Measurements from ENCODE around the gene TRIM71.

GRCh38 chr3:32922078-32922477 is 104.3 kb downstream of the TRIM71 start:
- TF ChIP-seq, protein P1, sequence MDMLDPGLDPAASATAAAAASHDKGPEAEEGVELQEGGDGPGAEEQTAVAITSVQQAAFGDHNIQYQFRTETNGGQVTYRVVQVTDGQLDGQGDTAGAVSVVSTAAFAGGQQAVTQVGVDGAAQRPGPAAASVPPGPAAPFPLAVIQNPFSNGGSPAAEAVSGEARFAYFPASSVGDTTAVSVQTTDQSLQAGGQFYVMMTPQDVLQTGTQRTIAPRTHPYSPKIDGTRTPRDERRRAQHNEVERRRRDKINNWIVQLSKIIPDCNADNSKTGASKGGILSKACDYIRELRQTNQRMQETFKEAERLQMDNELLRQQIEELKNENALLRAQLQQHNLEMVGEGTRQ (CRISPR knock-in tag; IDR thresholded peaks at IDR 0.05), result no peak
- TF ChIP-seq JUN (CRISPR knock-in tag; IDR thresholded peaks at IDR 0.05), result no peak
- TF ChIP-seq CTCF (IDR thresholded peaks at IDR 0.05), result no peak
- TF ChIP-seq FOXP1 (CRISPR knock-in tag; IDR thresholded peaks at IDR 0.05; ENCODE audit: borderline replicate concordance), result no peak
- TF ChIP-seq, protein P2, sequence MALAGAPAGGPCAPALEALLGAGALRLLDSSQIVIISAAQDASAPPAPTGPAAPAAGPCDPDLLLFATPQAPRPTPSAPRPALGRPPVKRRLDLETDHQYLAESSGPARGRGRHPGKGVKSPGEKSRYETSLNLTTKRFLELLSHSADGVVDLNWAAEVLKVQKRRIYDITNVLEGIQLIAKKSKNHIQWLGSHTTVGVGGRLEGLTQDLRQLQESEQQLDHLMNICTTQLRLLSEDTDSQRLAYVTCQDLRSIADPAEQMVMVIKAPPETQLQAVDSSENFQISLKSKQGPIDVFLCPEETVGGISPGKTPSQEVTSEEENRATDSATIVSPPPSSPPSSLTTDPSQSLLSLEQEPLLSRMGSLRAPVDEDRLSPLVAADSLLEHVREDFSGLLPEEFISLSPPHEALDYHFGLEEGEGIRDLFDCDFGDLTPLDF (CRISPR knock-in tag; IDR thresholded peaks at IDR 0.05), result no peak
- TF ChIP-seq, protein P3, sequence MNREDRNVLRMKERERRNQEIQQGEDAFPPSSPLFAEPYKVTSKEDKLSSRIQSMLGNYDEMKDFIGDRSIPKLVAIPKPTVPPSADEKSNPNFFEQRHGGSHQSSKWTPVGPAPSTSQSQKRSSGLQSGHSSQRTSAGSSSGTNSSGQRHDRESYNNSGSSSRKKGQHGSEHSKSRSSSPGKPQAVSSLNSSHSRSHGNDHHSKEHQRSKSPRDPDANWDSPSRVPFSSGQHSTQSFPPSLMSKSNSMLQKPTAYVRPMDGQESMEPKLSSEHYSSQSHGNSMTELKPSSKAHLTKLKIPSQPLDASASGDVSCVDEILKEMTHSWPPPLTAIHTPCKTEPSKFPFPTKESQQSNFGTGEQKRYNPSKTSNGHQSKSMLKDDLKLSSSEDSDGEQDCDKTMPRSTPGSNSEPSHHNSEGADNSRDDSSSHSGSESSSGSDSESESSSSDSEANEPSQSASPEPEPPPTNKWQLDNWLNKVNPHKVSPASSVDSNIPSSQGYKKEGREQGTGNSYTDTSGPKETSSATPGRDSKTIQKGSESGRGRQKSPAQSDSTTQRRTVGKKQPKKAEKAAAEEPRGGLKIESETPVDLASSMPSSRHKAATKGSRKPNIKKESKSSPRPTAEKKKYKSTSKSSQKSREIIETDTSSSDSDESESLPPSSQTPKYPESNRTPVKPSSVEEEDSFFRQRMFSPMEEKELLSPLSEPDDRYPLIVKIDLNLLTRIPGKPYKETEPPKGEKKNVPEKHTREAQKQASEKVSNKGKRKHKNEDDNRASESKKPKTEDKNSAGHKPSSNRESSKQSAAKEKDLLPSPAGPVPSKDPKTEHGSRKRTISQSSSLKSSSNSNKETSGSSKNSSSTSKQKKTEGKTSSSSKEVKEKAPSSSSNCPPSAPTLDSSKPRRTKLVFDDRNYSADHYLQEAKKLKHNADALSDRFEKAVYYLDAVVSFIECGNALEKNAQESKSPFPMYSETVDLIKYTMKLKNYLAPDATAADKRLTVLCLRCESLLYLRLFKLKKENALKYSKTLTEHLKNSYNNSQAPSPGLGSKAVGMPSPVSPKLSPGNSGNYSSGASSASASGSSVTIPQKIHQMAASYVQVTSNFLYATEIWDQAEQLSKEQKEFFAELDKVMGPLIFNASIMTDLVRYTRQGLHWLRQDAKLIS (CRISPR knock-in tag; IDR thresholded peaks at IDR 0.05; ENCODE audit: borderline replicate concordance), result no peak
- TF ChIP-seq ELF4 (CRISPR knock-in tag; IDR thresholded peaks at IDR 0.05; ENCODE audit: low read depth), result no peak
- TF ChIP-seq ZNF121 (CRISPR knock-in tag; IDR thresholded peaks at IDR 0.05), result no peak
- TF ChIP-seq, protein P4, sequence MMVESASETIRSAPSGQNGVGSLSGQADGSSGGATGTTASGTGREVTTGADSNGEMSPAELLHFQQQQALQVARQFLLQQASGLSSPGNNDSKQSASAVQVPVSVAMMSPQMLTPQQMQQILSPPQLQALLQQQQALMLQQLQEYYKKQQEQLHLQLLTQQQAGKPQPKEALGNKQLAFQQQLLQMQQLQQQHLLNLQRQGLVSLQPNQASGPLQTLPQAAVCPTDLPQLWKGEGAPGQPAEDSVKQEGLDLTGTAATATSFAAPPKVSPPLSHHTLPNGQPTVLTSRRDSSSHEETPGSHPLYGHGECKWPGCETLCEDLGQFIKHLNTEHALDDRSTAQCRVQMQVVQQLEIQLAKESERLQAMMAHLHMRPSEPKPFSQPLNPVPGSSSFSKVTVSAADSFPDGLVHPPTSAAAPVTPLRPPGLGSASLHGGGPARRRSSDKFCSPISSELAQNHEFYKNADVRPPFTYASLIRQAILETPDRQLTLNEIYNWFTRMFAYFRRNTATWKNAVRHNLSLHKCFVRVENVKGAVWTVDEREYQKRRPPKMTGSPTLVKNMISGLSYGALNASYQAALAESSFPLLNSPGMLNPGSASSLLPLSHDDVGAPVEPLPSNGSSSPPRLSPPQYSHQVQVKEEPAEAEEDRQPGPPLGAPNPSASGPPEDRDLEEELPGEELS (CRISPR knock-in tag; IDR thresholded peaks at IDR 0.05), result no peak
- TF ChIP-seq SOX15 (CRISPR knock-in tag; IDR thresholded peaks at IDR 0.05), result no peak
